ENCODE measurements around the gene PTGER2.
A peak's percentile ranks its signal among the peaks of the same experiment; 100 is the strongest.

Gene PTGER2

GRCh38 chr14:52305014-52305413 lies 9.1 kb upstream of the PTGER2 start:
- no peak for DNase-seq (ENCODE audit: low read depth)

- no peak for DNase-seq (ENCODE audit: low read depth)
These were observed 6.7 kb upstream of the PTGER2 start for GRCh38 chr14:52307376-52307775.

- DNase-seq (ENCODE audit: low read depth), result no peak
These were observed 6.2 kb upstream of the PTGER2 start for GRCh38 chr14:52307905-52308304.

- DNase-seq (ENCODE audit: low read depth), result no peak
These were observed 3.6 kb upstream of the PTGER2 start for GRCh38 chr14:52310541-52310940.

GRCh38 chr14:52312931-52313355 lies 1.2 kb upstream of the PTGER2 start:
- DNase-seq (ENCODE audit: low read depth), result peak; percentile 74

GRCh38 chr14:52313462-52313861 lies 650 bp upstream of the PTGER2 start:
- no peak for DNase-seq (ENCODE audit: low read depth)

- DNase-seq (ENCODE audit: low read depth), result no peak
These were observed 663 bp downstream of the PTGER2 start for GRCh38 chr14:52314595-52315354.

- DNase-seq (ENCODE audit: low read depth), result peak; percentile 47
These were observed 1.2 kb downstream of the PTGER2 start for GRCh38 chr14:52315355-52315718.

GRCh38 chr14:52318062-52318461 lies 4.0 kb downstream of the PTGER2 start:
- no peak for DNase-seq (ENCODE audit: low read depth)

- no peak for DNase-seq (ENCODE audit: low read depth)
These were observed 4.9 kb downstream of the PTGER2 start for GRCh38 chr14:52318826-52319645.

GRCh38 chr14:52319919-52320318 lies 5.8 kb downstream of the PTGER2 start:
- no peak for DNase-seq (ENCODE audit: low read depth)

GRCh38 chr14:52325126-52325525 lies 11.0 kb downstream of the PTGER2 start:
- DNase-seq (ENCODE audit: low read depth), result no peak

- DNase-seq (ENCODE audit: low read depth), result no peak
These were observed 11.5 kb downstream of the PTGER2 start for GRCh38 chr14:52325630-52326029.

- peak; percentile 72 for DNase-seq (ENCODE audit: low read depth)
These were observed 13.5 kb downstream of the PTGER2 start for GRCh38 chr14:52327374-52328226.

GRCh38 chr14:52328276-52328675 lies 14.2 kb downstream of the PTGER2 start:
- DNase-seq (ENCODE audit: low read depth), result peak; percentile 56

GRCh38 chr14:52329678-52330369 lies 15.7 kb downstream of the PTGER2 start:
- DNase-seq (ENCODE audit: low read depth), result no peak

- DNase-seq (ENCODE audit: low read depth), result peak; percentile 61
These were observed 18.2 kb downstream of the PTGER2 start for GRCh38 chr14:52332269-52332668.

- peak; percentile 43 for DNase-seq (ENCODE audit: low read depth)
These were observed 19.0 kb downstream of the PTGER2 start for GRCh38 chr14:52333108-52333507.

GRCh38 chr14:52333823-52334657 lies 19.9 kb downstream of the PTGER2 start:
- no peak for DNase-seq (ENCODE audit: low read depth)

- no peak for DNase-seq (ENCODE audit: low read depth)
These were observed 22.1 kb downstream of the PTGER2 start for GRCh38 chr14:52336241-52336640.

Measured in amniotic epithelial cell (primary cell).